ENCODE measurements around the gene EIF4A3. TPM values are rescaled to one million over a fixed set of nuclear protein-coding genes. Genes with fewer than 3 reads are reported as not detected.

The EIF4A3 gene
- total RNA-seq, 1 experiment from 2014 or later, result 160 TPM

DNA sequence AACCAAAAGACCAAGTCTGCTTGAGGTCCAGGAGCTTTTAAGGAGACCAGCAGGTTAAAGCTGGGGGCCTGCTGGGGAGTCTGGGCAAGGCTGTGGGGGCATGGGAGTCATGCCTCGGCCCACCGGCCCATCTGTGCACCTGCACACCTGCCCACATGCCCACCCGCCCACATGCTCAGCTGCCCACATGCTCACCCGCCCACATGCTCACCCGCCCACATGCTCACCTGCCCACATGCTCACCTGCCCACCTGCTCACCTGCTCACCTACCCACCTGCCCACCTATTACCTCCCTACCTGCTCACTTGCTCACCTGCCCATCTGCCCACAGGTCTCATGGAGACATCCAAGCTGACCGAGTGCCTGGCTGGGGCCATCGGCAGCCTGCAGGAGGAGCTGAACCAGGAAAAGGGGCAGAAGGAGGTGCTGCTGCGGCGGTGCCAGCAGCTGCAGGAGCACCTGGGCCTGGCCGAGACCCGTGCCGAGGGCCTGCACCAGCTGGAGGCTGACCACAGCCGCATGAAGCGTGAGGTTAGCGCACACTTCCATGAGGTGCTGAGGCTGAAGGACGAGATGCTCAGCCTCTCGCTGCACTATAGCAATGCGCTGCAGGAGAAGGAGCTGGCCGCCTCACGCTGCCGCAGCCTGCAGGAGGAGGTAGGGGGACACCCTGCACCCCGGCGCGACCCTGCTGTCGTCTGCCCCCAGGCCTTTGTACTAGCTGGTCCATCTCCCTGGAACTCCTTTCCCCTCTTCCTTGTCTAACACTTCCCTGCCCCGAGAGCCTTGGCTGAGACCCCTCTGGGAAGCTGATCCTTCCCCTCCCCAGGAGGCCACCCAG is 36.9 kb upstream of the EIF4A3 start:
- Mint-ChIP-seq H3K4me1 (no peaks in the 10 kb centered on the region), H3K9me3 (no peaks in the 10 kb centered on the region), H3K4me3 (no peak overlapping the region), H3K27ac (peak overlapping the region; percentile 83; the same call in 1 of the 2 replicates), H3K27me3 (ENCODE audit: low read depth) (no peaks in the 10 kb centered on the region), H3K36me3 (no peaks in the 10 kb centered on the region)
- ChIA-PET POLR2A (interaction anchor here (0.5 to 0.6 kb wide), 2 partner anchors 8 to 34 kb away, joined by 4 read pairs; no protein-coding TSS in a partner anchor), CTCF (interaction anchor here (0.6 to 1.7 kb wide), 8 partner anchors 12 to 177 kb away, joined by 3 to 10 read pairs (median 4); partner anchors contain the start of gene GAA)
- DNase-seq (ENCODE audit: low spot score) (no peak), ATAC-seq (no peak)
- TF ChIP-seq FOXP4 (CRISPR knock-in tag; IDR thresholded peaks at IDR 0.05) (no peak), NFYB (CRISPR knock-in tag; conservative IDR thresholded peaks at IDR 0.05; ENCODE audit: low read depth) (no peak)
- TF ChIP-seq, protein P1, sequence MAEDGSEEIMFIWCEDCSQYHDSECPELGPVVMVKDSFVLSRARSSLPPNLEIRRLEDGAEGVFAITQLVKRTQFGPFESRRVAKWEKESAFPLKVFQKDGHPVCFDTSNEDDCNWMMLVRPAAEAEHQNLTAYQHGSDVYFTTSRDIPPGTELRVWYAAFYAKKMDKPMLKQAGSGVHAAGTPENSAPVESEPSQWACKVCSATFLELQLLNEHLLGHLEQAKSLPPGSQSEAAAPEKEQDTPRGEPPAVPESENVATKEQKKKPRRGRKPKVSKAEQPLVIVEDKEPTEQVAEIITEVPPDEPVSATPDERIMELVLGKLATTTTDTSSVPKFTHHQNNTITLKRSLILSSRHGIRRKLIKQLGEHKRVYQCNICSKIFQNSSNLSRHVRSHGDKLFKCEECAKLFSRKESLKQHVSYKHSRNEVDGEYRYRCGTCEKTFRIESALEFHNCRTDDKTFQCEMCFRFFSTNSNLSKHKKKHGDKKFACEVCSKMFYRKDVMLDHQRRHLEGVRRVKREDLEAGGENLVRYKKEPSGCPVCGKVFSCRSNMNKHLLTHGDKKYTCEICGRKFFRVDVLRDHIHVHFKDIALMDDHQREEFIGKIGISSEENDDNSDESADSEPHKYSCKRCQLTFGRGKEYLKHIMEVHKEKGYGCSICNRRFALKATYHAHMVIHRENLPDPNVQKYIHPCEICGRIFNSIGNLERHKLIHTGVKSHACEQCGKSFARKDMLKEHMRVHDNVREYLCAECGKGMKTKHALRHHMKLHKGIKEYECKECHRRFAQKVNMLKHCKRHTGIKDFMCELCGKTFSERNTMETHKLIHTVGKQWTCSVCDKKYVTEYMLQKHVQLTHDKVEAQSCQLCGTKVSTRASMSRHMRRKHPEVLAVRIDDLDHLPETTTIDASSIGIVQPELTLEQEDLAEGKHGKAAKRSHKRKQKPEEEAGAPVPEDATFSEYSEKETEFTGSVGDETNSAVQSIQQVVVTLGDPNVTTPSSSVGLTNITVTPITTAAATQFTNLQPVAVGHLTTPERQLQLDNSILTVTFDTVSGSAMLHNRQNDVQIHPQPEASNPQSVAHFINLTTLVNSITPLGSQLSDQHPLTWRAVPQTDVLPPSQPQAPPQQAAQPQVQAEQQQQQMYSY (CRISPR knock-in tag; IDR thresholded peaks at IDR 0.05), result no peak

DNA sequence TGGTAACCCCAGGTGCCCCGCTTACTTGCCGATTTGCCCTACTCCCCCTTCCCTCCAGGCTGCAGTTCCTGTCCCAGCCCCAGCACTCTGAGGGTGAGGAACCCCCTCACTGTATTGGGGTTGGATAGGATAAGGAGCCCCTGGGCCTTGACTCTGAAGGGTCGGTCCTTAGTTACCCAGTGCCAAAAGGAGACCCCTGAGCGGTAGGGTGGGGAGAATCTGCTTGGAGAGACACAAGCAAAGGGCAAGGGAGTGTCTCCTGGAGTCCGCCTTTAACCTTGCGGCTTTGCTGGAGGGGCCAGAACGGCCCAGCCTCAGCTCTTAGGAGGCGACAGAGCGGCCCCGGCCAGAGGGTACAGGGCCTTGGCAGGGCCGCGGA is 35.9 kb upstream of the EIF4A3 start:
- H3K36me3 Mint-ChIP-seq, result no peaks in the 10 kb centered on the region
- H3K9me3 Mint-ChIP-seq, result no peaks in the 10 kb centered on the region
- no peak overlapping the region for H3K27ac Mint-ChIP-seq
- TF ChIP-seq ZNF396 (CRISPR knock-in tag; IDR thresholded peaks at IDR 0.05; ENCODE audit: borderline replicate concordance), result no peak
- no peak for ATAC-seq
- POLR2A ChIA-PET, result no interaction called here
- no peaks in the 10 kb centered on the region for H3K27me3 Mint-ChIP-seq (ENCODE audit: low read depth)
- no peak for DNase-seq (ENCODE audit: low spot score)
- CTCF ChIA-PET, result interaction anchor here (0.7 to 1.4 kb wide), 2 partner anchors 81 to 178 kb away, joined by 3 read pairs; partner anchors contain the start of gene GAA
- no peaks in the 10 kb centered on the region for H3K4me1 Mint-ChIP-seq
- H3K4me3 Mint-ChIP-seq, result no peak overlapping the region

DNA sequence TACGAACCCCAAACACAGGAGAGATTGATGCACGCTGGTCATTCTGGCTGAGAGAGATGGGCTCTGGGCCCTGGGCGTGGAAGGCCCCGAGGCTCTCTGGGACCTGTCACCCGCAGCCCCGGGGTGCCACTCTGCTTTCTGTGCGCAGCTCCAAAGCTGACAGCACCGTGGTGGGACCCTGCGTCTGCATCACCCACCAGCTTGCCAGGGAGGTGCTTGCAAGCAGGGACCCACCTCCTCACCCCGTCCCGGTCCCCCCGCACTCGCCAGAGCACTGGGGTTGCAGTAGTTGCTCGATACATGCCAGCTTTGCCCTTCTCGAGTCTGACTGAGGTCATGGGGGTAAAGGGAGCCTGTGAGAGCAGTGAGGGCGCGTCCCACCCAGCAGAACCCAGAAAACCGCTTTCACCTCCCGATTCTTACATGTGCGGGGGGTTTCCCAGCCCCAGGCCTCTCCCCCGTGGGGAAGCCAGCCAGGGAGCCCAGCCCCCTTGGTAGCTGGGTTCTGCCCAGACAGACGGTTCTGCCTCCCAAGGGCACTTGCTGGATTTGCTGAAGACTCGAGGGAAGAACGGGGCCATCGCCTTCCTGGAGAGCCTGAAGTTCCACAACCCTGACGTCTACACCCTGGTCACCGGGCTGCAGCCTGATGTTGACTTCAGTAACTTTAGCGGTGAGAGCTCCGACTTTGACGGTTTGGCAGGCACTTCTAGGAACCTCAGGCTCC is 35.4 kb upstream of the EIF4A3 start:
- ChIA-PET POLR2A (no interaction called here), CTCF (interaction anchor here (1.1 to 1.4 kb wide), 2 partner anchors 81 to 179 kb away, joined by 3 read pairs; partner anchors contain the start of gene GAA)
- Mint-ChIP-seq H3K27me3 (ENCODE audit: low read depth) (no peaks in the 10 kb centered on the region), H3K9me3 (no peaks in the 10 kb centered on the region), H3K4me1 (no peaks in the 10 kb centered on the region), H3K36me3 (no peaks in the 10 kb centered on the region), H3K27ac (no peak overlapping the region), H3K4me3 (no peak overlapping the region)
- DNase-seq (ENCODE audit: low spot score) (no peak), ATAC-seq (no peak)
- no peak for TF ChIP-seq CREM (CRISPR knock-in tag; IDR thresholded peaks at IDR 0.05)
- TF ChIP-seq, protein P2, sequence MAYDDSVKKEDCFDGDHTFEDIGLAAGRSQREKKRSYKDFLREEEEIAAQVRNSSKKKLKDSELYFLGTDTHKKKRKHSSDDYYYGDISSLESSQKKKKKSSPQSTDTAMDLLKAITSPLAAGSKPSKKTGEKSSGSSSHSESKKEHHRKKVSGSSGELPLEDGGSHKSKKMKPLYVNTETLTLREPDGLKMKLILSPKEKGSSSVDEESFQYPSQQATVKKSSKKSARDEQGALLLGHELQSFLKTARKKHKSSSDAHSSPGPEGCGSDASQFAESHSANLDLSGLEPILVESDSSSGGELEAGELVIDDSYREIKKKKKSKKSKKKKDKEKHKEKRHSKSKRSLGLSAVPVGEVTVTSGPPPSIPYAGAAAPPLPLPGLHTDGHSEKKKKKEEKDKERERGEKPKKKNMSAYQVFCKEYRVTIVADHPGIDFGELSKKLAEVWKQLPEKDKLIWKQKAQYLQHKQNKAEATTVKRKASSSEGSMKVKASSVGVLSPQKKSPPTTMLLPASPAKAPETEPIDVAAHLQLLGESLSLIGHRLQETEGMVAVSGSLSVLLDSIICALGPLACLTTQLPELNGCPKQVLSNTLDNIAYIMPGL (CRISPR knock-in tag; IDR thresholded peaks at IDR 0.05), result no peak
- TF ChIP-seq JUN (CRISPR knock-in tag; IDR thresholded peaks at IDR 0.05), result no peak
- TF ChIP-seq ZNF281 (CRISPR knock-in tag; IDR thresholded peaks at IDR 0.05), result no peak
- TF ChIP-seq NR1H2 (CRISPR knock-in tag; IDR thresholded peaks at IDR 0.05), result no peak
- TF ChIP-seq PRRX2 (CRISPR knock-in tag; IDR thresholded peaks at IDR 0.05), result no peak
- TF ChIP-seq ZNF219 (CRISPR knock-in tag; IDR thresholded peaks at IDR 0.05; ENCODE audit: borderline replicate concordance), result no peak
- no peak for TF ChIP-seq ZNF512 (CRISPR knock-in tag; IDR thresholded peaks at IDR 0.05; ENCODE audit: borderline replicate concordance)
- no peak for TF ChIP-seq ZNF396 (CRISPR knock-in tag; IDR thresholded peaks at IDR 0.05; ENCODE audit: borderline replicate concordance)
- TF ChIP-seq, protein P3, sequence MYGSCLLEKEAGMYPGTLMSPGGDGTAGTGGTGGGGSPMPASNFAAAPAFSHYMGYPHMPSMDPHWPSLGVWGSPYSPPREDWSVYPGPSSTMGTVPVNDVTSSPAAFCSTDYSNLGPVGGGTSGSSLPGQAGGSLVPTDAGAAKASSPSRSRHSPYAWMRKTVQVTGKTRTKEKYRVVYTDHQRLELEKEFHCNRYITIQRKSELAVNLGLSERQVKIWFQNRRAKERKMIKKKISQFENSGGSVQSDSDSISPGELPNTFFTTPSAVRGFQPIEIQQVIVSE (CRISPR knock-in tag; IDR thresholded peaks at IDR 0.05; ENCODE audit: borderline replicate concordance), result no peak
- no peak for TF ChIP-seq ZNF263 (CRISPR knock-in tag; IDR thresholded peaks at IDR 0.05; ENCODE audit: low read depth)
- TF ChIP-seq RELA (CRISPR knock-in tag; IDR thresholded peaks at IDR 0.05; ENCODE audit: borderline replicate concordance), result no peak
